GM23248 (cell line): ENCODE data around the gene PROM1. TPM values are rescaled to one million over a fixed set of nuclear protein-coding genes. Genes with fewer than 3 reads are reported as not detected.

Experiments
- DNase-seq: peaks from one replicate; pipeline ENCODE4 v3.0.0-alpha.2; 2015
- H2AFZ ChIP-seq: fragments of 200-600 bp; sonication (generic); 2 replicates; pipeline ENCODE4 v1.6.1; 2016; ENCODE audit warnings: antibody characterized with exemption
- H3F3A ChIP-seq: fragments of 200-600 bp; sonication (generic); 2 replicates; pipeline ENCODE4 v1.6.1; 2016; ENCODE audit warnings: mild to moderate bottlenecking, antibody characterized with exemption, mixed run types; ENCODE audit not compliant: insufficient read depth
- H3K27ac ChIP-seq: fragments of 200-600 bp; sonication (generic); 2 replicates; pipeline ENCODE4 v1.5.1; 2016; ENCODE audit warnings: mild to moderate bottlenecking
- H3K27me3 ChIP-seq: fragments of 200-600 bp; sonication (generic); replicated peaks from 2 replicates; pipeline ENCODE4 v1.6.1; 2016; ENCODE audit warnings: mild to moderate bottlenecking; ENCODE audit not compliant: insufficient read depth
- H3K36me3 ChIP-seq: fragments of 200-600 bp; sonication (generic); 2 replicates; pipeline ENCODE4 v1.6.1; 2016; ENCODE audit warnings: low read depth, mild to moderate bottlenecking
- H3K4me1 ChIP-seq: fragments of 200-600 bp; sonication (generic); 2 replicates; pipeline ENCODE4 v1.6.1; 2016; ENCODE audit warnings: mild to moderate bottlenecking; ENCODE audit not compliant: insufficient read depth
- H3K4me2 ChIP-seq: fragments of 200-600 bp; sonication (generic); one replicate; pipeline ENCODE4 v1.6.1; 2016; ENCODE audit warnings: mild to moderate bottlenecking; ENCODE audit not compliant: unreplicated experiment
- H3K4me3 ChIP-seq: fragments of 200-600 bp; sonication (generic); 2 replicates; pipeline ENCODE4 v1.5.1; 2016; ENCODE audit warnings: mild to moderate bottlenecking
- H3K79me2 ChIP-seq: fragments of 200-600 bp; sonication (generic); 2 replicates; pipeline ENCODE4 v1.6.1; 2016; ENCODE audit warnings: mild to moderate bottlenecking; ENCODE audit not compliant: insufficient read depth
- H3K9ac ChIP-seq: fragments of 200-600 bp; sonication (generic); 2 replicates; pipeline ENCODE4 v1.6.1; 2016; ENCODE audit warnings: mild to moderate bottlenecking
- H3K9me2 ChIP-seq: fragments of 200-600 bp; sonication (generic); 2 replicates; pipeline ENCODE4 v1.6.1; 2016; ENCODE audit warnings: mixed run types, mild to moderate bottlenecking, moderate library complexity; ENCODE audit not compliant: insufficient read depth
- H3K9me3 ChIP-seq: fragments of 200-600 bp; sonication (generic); one replicate; pipeline ENCODE4 v1.6.1; 2017; ENCODE audit warnings: low read depth
- H4K20me1 ChIP-seq: fragments of 200-600 bp; sonication (generic); 2 replicates; pipeline ENCODE4 v1.6.0; 2016; ENCODE audit not compliant: insufficient read depth
- EZH2 ChIP-seq: fragments of 200-600 bp; sonication (generic); IDR thresholded peaks from 2 replicates; pipeline ENCODE4 v1.6.1; 2018; ENCODE audit warnings: antibody characterized with exemption, mild to moderate bottlenecking; ENCODE audit not compliant: insufficient read depth, poor library complexity, severe bottlenecking
- EZH2phosphoT487 ChIP-seq: fragments of 200-600 bp; sonication (generic); IDR thresholded peaks from 2 replicates; pipeline ENCODE4 v1.6.1; 2018; ENCODE audit warnings: antibody characterized with exemption, moderate library complexity, mild to moderate bottlenecking, low read depth; ENCODE audit not compliant: insufficient read depth
- whole genome bisulfite sequencing, 2 experiments: methylation state at CpG; one replicate each; pipeline ENCODE4 v1.1.6; 2015 to 2017; ENCODE audit warnings: low lambda C conversion rate in 2 of 2, low coverage in 1 of 2; ENCODE audit errors: missing lambda C conversion rate in 2 of 2; 5-methylcytosine and 5-hydroxymethylcytosine counted together
- in situ Hi-C: fragments of 300-500 bp; cut with MboI; formaldehyde crosslinking; loops from 2 replicates; pipeline ENCODE4 v1.15.0; 2020
- polyA plus RNA-seq: library from polyadenylated mRNA; unstranded; fragments of >200 nt; fragmentation: Nextera tagmentation; extraction: Ambion mirVana; gene quantifications from 2 replicates; pipeline ENCODE4 v1.2.1, GENCODE V29; 2016
- total RNA-seq: library from RNA; depleted of rRNA; stranded (reverse); fragments of >200 nt; shearing (Covaris generic); gene quantifications from 2 replicates; pipeline ENCODE4 v1.2.3, GENCODE V29; 2014

The PROM1 gene
- total and polyA plus RNA-seq, 2 experiments from 2014 or later: not detected

DNA sequence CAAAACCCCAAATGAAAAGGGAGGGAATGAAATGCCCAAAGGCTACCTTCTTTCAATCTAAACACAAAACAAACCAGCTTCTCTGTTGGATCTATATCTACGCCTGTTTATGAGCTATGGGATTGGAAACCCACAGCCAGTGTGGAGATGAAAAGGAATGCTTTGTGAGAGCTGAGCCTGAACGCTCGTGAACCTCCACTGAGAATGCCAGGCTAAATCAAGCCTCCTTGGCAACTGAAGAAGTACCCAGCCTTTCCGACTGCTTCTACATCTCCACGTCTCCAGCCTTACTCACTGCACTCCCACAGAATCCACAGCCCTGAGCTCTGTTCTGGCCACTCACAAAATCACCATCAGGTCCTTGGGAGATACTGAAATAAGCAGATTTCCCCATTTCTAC lies 31.8 kb downstream of the PROM1 start:
- Histone ChIP-seq H3F3A (no peaks in the 10 kb centered on the region), H3K4me3 (no peak overlapping the region), H2AFZ (no peak overlapping the region), H4K20me1 (no peaks in the 10 kb centered on the region), H3K36me3 (no peaks in the 10 kb centered on the region), H3K9me3 (no peaks in the 10 kb centered on the region), H3K9me2 (no peaks in the 10 kb centered on the region), H3K4me1 (no peaks in the 10 kb centered on the region), H3K27me3 (peaks cover 65% of the 10 kb centered on the region), H3K79me2 (no peaks in the 10 kb centered on the region), H3K4me2 (no peak overlapping the region), H3K9ac (no peak overlapping the region), H3K27ac (no peak overlapping the region)
- DNase-seq: no peak
- in situ Hi-C loops: no loop called here
- TF ChIP-seq EZH2: no peak
- no peak for TF ChIP-seq EZH2phosphoT487
- 58 to 59% methylated on average over 5 of the region's 5 CpGs for WGBS, 2 experiments

DNA sequence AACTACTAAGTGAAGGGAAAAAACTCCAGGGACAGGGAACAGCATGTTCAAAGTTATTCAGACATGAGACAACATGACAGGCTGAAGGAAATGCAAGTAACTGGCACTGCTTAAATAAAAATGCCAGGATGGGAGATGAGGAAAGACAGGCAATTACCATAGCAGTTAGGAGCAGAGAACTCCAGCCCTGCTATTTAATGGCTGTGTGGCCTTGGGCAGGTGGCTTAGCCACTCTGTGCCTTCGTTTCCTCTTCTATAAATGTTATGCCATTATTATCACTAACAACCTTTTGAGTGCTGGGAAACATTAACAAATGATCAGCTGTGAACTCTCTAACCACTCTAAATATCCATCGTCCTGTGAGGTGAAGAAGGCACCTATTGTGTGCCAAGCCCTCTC lies 32.7 kb downstream of the PROM1 start:
- Histone ChIP-seq H3K27me3 (peaks cover 59% of the 10 kb centered on the region), H3K4me3 (no peak overlapping the region)

DNA sequence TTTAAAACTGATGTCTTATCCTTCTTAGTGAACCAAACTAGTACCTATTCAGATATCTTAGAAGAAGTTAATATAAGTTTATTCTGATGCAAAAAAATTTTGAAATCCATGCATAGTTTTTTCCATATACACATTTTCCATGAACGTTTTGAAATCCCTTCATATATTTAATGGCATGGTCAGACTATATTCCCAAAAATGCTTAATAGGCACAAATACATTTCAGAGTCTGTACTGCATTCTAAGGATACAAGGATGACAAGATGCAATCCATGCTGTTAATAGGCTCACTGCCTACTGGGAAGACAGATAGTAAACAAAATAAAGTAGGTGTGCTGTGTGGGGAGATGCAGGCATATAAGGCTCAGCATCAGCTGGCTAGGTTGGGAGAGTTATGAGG lies 33.2 kb downstream of the PROM1 start:
- Histone ChIP-seq H3K9ac (no peak overlapping the region), H3F3A (no peaks in the 10 kb centered on the region), H3K27ac (no peak overlapping the region), H3K79me2 (no peaks in the 10 kb centered on the region), H3K4me2 (no peak overlapping the region), H3K36me3 (no peaks in the 10 kb centered on the region), H2AFZ (no peak overlapping the region), H4K20me1 (no peaks in the 10 kb centered on the region), H3K4me3 (no peak overlapping the region), H3K4me1 (no peaks in the 10 kb centered on the region), H3K9me2 (no peaks in the 10 kb centered on the region), H3K9me3 (no peaks in the 10 kb centered on the region), H3K27me3 (peaks cover 54% of the 10 kb centered on the region)
- TF ChIP-seq EZH2 (no peak), EZH2phosphoT487 (no peak)
- no peak for DNase-seq
- in situ Hi-C loops: no loop called here
- WGBS, 2 experiments: 0 to 2% methylated on average over 1 of the region's 1 CpG

More for the DNA sequence above, 32.7 kb downstream of the PROM1 start:
- H4K20me1 ChIP-seq: no peaks in the 10 kb centered on the region
- H3F3A ChIP-seq: no peaks in the 10 kb centered on the region
- H3K27ac ChIP-seq: no peak overlapping the region
- H3K4me1 ChIP-seq: no peaks in the 10 kb centered on the region
- DNase-seq: no peak
- no peak overlapping the region for H3K9ac ChIP-seq
- in situ Hi-C loops: no loop called here
- no peak overlapping the region for H2AFZ ChIP-seq
- H3K79me2 ChIP-seq: no peaks in the 10 kb centered on the region
- no peaks in the 10 kb centered on the region for H3K9me3 ChIP-seq
- TF ChIP-seq EZH2: no peak
- TF ChIP-seq EZH2phosphoT487: no peak
- no peaks in the 10 kb centered on the region for H3K36me3 ChIP-seq
- H3K4me2 ChIP-seq: no peak overlapping the region
- WGBS, 2 experiments: 51 to 55% methylated on average over 2 of the region's 2 CpGs
- no peaks in the 10 kb centered on the region for H3K9me2 ChIP-seq

DNA sequence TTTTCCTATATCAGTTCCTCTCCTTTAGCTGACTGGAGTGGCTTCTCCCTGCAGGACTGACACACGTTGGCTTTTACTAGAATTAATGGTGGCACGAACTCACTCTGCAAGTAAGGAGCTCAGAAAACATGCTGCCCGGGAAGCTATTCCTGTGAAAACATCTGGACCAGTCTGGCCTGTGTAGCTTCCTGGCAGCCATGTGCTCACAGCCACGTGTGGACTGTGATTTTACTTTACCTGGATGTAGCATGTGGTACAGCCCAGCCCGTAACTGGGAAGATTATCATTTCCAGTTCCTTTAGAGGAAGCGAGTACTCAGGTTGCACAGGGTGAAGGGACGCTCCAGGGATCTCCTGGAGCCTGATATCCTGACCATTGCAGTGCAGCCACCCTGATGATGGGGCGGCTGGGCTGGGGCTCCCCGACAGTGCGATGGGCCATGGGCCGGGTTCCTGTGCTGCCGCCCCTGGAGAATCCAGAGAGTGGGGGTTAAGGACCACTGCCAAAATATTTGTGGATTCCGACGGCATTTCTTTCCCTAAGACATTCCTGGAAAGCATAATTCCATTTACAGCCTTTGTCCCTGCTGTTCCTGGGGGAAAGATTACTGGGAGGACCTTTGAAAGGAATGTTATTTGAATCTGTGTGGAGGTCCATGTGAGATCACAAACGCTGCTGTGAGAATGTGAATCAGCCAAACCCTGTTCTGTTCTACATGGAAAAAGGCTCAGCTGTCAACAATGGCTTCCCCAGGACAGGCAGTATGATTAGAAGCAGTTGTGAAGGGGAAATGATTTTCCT lies 35.0 kb downstream of the PROM1 start:
- no peak overlapping the region for H3K9ac ChIP-seq
- no peaks in the 10 kb centered on the region for H4K20me1 ChIP-seq
- H2AFZ ChIP-seq: no peak overlapping the region
- H3F3A ChIP-seq: no peaks in the 10 kb centered on the region
- no peak for TF ChIP-seq EZH2phosphoT487
- TF ChIP-seq EZH2: no peak
- peaks cover 37% of the 10 kb centered on the region for H3K27me3 ChIP-seq
- no peak overlapping the region for H3K4me3 ChIP-seq
- H3K27ac ChIP-seq: no peak overlapping the region
- in situ Hi-C loops: loop anchor here (25.0 kb wide), 1 partner anchor 1313 kb away; no protein-coding TSS in a partner anchor
- no peaks in the 10 kb centered on the region for H3K36me3 ChIP-seq
- no peaks in the 10 kb centered on the region for H3K79me2 ChIP-seq
- WGBS, 2 experiments: 24 to 30% methylated on average over 15 of the region's 15 CpGs
- DNase-seq: no peak
- H3K9me3 ChIP-seq: no peaks in the 10 kb centered on the region
- no peak overlapping the region for H3K4me2 ChIP-seq
- no peaks in the 10 kb centered on the region for H3K9me2 ChIP-seq
- no peaks in the 10 kb centered on the region for H3K4me1 ChIP-seq
